Measurements from ENCODE around the gene ALG8.
"Not testable (repeated sequence)": the region's sequence is repeated elsewhere in the genome, so short reads cannot be mapped to it uniquely, and the experiment has no call there.

- TF ChIP-seq CTCF (IDR thresholded peaks at IDR 0.05; ENCODE audit: insufficient read depth, low read depth, low read length); EZH2 (IDR thresholded peaks at IDR 0.05; ENCODE audit: insufficient read depth, low read length): not testable (repeated sequence)
Observed at GRCh38 chr11:78077592-78077991, 61.8 kb downstream of the ALG8 start.
